GM06990 (cell line): ENCODE results near the gene GLT8D2.

ENCODE experiments used
- DNase-seq: peaks from one replicate; pipeline ENCODE4 v3.0.0-alpha.2; 2011; ENCODE audit not compliant: insufficient read length; ENCODE audit errors: extremely low read depth
- H3K27me3 ChIP-seq: replicated peaks from 2 replicates; pipeline ENCODE4 v1.6.0; 2011; ENCODE audit warnings: low read length; ENCODE audit not compliant: control insufficient read depth, insufficient read depth
- H3K36me3 ChIP-seq: 2 replicates; pipeline ENCODE4 v1.5.1; 2011; ENCODE audit warnings: low read length; ENCODE audit not compliant: control insufficient read depth, insufficient read depth
- H3K4me3 ChIP-seq: replicated peaks from 2 replicates; pipeline ENCODE4 v1.5.1; 2011; ENCODE audit warnings: low read depth, mild to moderate bottlenecking, control low read depth, low read length
- TF ChIP-seq, protein P1 (sequence below): IDR thresholded peaks from 2 replicates; pipeline ENCODE4 v1.5.1; 2011; ENCODE audit warnings: low read length, control low read depth, mild to moderate bottlenecking, inconsistent platforms; ENCODE audit not compliant: insufficient read depth, poor library complexity, severe bottlenecking

Gene GLT8D2

DNA sequence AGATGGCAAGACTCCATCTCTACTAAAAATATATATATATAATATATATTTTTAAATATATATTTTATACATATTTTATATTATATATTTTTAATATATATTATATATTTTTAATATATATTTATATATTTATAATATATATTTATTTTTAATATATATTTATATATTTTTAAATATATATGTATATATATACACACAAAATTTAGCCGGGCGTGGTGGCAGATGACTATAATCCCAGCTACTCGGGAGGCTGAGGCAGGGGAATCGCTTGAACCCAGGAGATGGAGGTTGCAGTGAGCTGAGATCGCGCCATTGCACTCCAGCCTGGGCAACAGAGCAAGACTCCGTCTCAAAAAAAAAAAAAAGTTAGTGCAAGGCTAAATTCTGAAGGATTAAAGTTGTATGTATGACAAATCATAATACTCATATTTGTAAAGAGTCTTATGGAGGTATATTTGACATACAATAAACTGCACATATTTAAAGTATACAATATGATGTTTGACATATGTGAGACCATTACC, 92.1 kb downstream of the GLT8D2 start:
- no peak for DNase-seq
- TF ChIP-seq, protein P1, sequence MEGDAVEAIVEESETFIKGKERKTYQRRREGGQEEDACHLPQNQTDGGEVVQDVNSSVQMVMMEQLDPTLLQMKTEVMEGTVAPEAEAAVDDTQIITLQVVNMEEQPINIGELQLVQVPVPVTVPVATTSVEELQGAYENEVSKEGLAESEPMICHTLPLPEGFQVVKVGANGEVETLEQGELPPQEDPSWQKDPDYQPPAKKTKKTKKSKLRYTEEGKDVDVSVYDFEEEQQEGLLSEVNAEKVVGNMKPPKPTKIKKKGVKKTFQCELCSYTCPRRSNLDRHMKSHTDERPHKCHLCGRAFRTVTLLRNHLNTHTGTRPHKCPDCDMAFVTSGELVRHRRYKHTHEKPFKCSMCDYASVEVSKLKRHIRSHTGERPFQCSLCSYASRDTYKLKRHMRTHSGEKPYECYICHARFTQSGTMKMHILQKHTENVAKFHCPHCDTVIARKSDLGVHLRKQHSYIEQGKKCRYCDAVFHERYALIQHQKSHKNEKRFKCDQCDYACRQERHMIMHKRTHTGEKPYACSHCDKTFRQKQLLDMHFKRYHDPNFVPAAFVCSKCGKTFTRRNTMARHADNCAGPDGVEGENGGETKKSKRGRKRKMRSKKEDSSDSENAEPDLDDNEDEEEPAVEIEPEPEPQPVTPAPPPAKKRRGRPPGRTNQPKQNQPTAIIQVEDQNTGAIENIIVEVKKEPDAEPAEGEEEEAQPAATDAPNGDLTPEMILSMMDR: no peak
- Histone ChIP-seq H3K36me3 (peaks cover 5% of the 10 kb centered on the region; the same call in 1 of the 2 replicates), H3K27me3 (no peaks in the 10 kb centered on the region), H3K4me3 (no peak overlapping the region; the same call in 1 of the 2 replicates)

GRCh38 chr12:103956509-103957027, 93.4 kb downstream of the GLT8D2 start:
- no peak for DNase-seq
- TF ChIP-seq, protein P1: no peak
- Histone ChIP-seq H3K27me3 (no peaks in the 10 kb centered on the region), H3K36me3 (peaks cover 6% of the 10 kb centered on the region; the same call in 1 of the 2 replicates), H3K4me3 (peak overlapping the region; percentile 87)

DNA sequence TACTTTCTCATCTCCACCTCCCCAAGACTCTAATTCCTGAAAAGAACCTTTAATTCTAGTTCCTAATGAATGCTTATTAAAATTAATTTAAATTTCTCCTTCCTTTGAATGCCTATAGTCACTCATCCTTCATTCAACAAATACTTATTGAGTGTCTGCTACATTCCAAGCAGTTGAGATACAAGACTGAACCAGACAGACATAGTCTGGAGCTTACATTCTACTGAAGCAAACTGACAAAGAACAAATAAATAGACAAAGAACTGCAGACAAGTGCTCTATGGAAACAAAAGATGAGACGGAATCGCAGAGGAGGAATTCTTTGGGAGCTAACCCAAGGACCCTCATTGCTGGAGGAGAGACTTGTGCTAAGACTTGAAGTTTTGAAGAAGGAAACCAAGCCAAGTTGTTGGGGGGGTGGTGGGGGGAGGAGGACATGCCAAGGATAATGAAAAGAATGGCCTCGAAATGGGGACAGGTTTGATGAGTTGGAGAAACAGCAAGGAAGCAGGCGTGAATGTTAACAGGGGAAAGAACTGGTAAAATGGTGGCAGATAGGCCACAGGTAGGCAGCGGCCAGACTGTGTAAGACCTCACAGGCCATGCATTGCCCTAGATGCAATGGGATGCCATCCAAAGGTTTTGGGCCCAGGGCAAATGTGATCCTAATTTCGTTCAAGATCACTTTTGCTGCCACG, 94.0 kb downstream of the GLT8D2 start:
- Histone ChIP-seq H3K4me3 (peak overlapping the region; percentile 87), H3K27me3 (no peaks in the 10 kb centered on the region), H3K36me3 (peaks cover 6% of the 10 kb centered on the region; the same call in 1 of the 2 replicates)
- TF ChIP-seq, protein P1: no peak
- no peak for DNase-seq

- H3K4me3 ChIP-seq: no peak overlapping the region
- TF ChIP-seq, protein P1: no peak
- peaks cover 11% of the 10 kb centered on the region for H3K36me3 ChIP-seq
- no peak for DNase-seq
- no peaks in the 10 kb centered on the region for H3K27me3 ChIP-seq
Measured at GRCh38 chr12:103952497-103952896, 97.5 kb downstream of the GLT8D2 start.

DNA sequence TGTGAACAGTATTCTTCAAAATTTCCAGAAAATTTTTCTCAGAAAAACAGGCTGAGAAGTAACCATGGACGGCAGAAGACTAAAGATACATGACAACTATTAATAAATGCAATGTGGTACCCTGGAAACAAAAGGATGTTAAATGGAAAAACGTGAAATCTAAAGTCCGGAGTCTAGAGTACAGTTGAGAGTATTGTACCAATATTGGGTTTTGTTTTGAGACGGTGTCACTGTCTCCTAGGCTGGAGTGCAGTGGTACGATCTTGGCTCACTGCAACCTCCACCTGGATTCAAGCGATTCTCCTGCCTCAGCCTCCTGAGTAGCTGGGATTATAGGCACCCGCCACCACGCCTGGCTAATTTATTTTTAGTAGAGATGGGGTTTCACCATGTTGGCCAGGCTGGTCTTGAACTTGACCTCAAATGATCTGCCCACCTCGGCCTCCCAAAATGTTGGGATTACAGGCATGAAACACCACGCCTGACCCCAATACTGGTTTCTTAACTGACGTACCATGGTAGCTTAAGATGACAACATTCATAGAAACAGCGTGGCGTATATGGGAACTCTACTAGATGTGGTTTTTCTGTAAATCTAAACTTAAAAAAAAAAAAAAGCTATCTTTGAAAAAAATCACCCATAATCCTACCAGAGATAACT, 101.1 kb downstream of the GLT8D2 start:
- TF ChIP-seq, protein P1: no peak
- DNase-seq: no peak
- peaks cover 25% of the 10 kb centered on the region for H3K36me3 ChIP-seq

More for the DNA sequence above, 101.1 kb downstream of the GLT8D2 start:
- Histone ChIP-seq H3K4me3 (no peak overlapping the region), H3K27me3 (no peaks in the 10 kb centered on the region)
